K562 treated with DMSO at 1 percent for 48 hours (cell line): ENCODE results near the gene PTPN14. TPM values are rescaled to one million over a fixed set of nuclear protein-coding genes. Genes with fewer than 3 reads are reported as not detected.

Experiments used
- total RNA-seq: library from RNA; unstranded; fragments of 300-600 nt; gene quantifications from 2 replicates; pipeline ENCODE4 v1.2.3, GENCODE V29; 2022; ENCODE audit warnings: low replicate concordance; ENCODE audit errors: extremely low read depth

Gene PTPN14
- total RNA-seq: not detected in 2 replicates

DNA sequence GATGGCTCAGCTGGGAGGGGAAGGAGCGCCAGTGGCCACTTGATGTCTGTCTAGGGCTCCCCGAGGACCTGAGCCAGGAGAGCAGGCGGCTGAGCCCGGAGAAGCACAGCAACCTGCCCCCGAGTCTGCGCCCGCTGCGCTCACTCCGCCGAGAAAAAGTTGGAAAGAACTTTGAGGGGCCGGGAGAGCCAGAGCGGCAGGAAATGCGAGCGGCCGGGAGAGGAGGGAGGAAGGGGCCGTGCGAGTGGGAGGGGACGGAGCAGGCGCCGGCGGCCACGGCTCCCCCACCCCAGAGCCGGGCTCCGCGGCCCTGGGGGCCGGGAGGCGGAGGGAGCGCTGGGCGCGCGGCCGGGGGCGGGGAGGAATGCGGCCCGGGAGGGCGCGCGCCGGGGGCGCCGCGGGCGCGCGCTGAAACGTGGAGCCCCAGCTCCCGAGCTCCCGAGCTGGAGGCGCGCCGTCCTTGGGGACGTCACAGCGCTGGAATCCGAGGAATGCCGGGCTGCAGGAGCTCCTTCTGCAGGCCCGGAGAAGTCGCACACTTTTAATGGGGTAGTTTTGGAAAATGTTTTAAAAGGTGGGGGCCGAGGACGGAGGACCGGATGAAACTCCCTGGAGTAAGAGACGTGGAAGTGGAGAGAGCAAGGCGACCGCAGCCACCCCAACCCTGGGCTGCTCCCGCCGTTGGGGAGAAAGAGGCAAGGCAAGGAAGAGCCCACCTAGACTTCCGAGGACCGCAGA is at the start of gene PTPN14:
TSS of gene PTPN14 (minus strand) at position 167 of the 738 bp plus-strand sequence. CDS start 86,799 bp downstream, outside the sequence.

Other genes starting within 250 kb of the PTPN14 start
- not detected in 2 replicates for gene CENPF, start 51.6 kb upstream of the PTPN14 start, total RNA-seq